K562 (cell line): ENCODE results near the gene GZF1. TPM values are rescaled to one million over a fixed set of nuclear protein-coding genes. Genes with fewer than 3 reads are reported as not detected.

ENCODE experiments used
- CHCHD3 ChIP-seq: fragments of 250-450 bp; sonication (Bioruptor Pico); IDR thresholded peaks from 2 replicates; pipeline ENCODE4 v2.1.2; 2022; ENCODE audit warnings: mild to moderate bottlenecking
- DACH1 ChIP-seq: fragments of 450-650 bp; IDR thresholded peaks from 2 replicates; pipeline ENCODE4 v1.6.1; 2018; ENCODE audit not compliant: partially characterized antibody
- DDX20 ChIP-seq: fragments of 450-650 bp; IDR thresholded peaks from 2 replicates; pipeline ENCODE4 v1.6.1; 2016; ENCODE audit warnings: missing genetic modification characterization, low read depth, mild to moderate bottlenecking, missing compliant biosample characterization, moderate library complexity
- E2F3 ChIP-seq: fragments of 250-450 bp; sonication (Bioruptor Pico); IDR thresholded peaks from 2 replicates; pipeline ENCODE4 v1.4.0; 2020; ENCODE audit warnings: mild to moderate bottlenecking
- FOXJ2 ChIP-seq: fragments of 200-800 bp; sonication (Bioruptor generic); IDR thresholded peaks from 2 replicates; pipeline ENCODE4 v1.6.1; 2016; ENCODE audit warnings: missing genetic modification characterization, missing compliant biosample characterization
- HNRNPH1 ChIP-seq: fragments of 200-400 bp; formaldehyde crosslinking; optimal IDR thresholded peaks from 2 replicates; pipeline ENCODE3; 2017; ENCODE audit warnings: low read depth, mild to moderate bottlenecking, low read length, moderate library complexity
- IRF2 ChIP-seq: sonication (generic); formaldehyde crosslinking; IDR thresholded peaks from 2 replicates; pipeline ENCODE4 v1.8.1; 2022; ENCODE audit warnings: mild to moderate bottlenecking, missing genetic modification reagents
- KHSRP ChIP-seq: fragments of 450-650 bp; IDR thresholded peaks from 2 replicates; pipeline ENCODE4 v1.6.1; 2017
- KLF16 ChIP-seq: IDR thresholded peaks from 2 replicates; pipeline ENCODE4 v1.6.1; 2016; ENCODE audit warnings: antibody characterized with exemption
- MEF2D ChIP-seq: conservative IDR thresholded peaks from 2 replicates; pipeline ENCODE4 v1.6.1; 2016; ENCODE audit warnings: low read depth, missing genetic modification characterization, missing compliant biosample characterization
- MEIS2 ChIP-seq: fragments of 450-650 bp; IDR thresholded peaks from 2 replicates; pipeline ENCODE4 v1.6.1; 2014; ENCODE audit warnings: mild to moderate bottlenecking; ENCODE audit not compliant: partially characterized antibody
- NR4A1 ChIP-seq, 2 experiments: fragments of 250-450 bp in 1 of 2; fragments of 450-650 bp in 1 of 2; sonication (Bioruptor Pico) in 1 of 2; IDR thresholded peaks; 2 replicates each; pipeline versions ENCODE4 v1.4.0 to v1.6.1; 2016 to 2020; ENCODE audit warnings: mild to moderate bottlenecking in 2 of 2, missing compliant biosample characterization in 1 of 2, missing genetic modification characterization in 1 of 2, moderate library complexity in 1 of 2
- RBBP5 ChIP-seq: fragments of 200-600 bp; sonication (generic); IDR thresholded peaks from 2 replicates; pipeline ENCODE4 v1.6.1; 2012; ENCODE audit warnings: borderline replicate concordance, mild to moderate bottlenecking, low read length, control low read depth, inconsistent platforms; ENCODE audit not compliant: insufficient read depth, poor library complexity, severe bottlenecking
- SMARCB1 ChIP-seq: IDR thresholded peaks from 2 replicates; pipeline ENCODE4 v1.6.1; 2011; ENCODE audit warnings: improper control_type of control experiment, low read depth; ENCODE audit not compliant: insufficient read length
- ZNF146 ChIP-seq: IDR thresholded peaks from one replicate; pipeline ENCODE4 v1.6.1; 2018; ENCODE audit warnings: missing compliant biosample characterization; ENCODE audit not compliant: unreplicated experiment
- ZNF239 ChIP-seq: fragments of 250-450 bp; sonication (Bioruptor Pico); IDR thresholded peaks from 2 replicates; pipeline ENCODE4 v1.4.0; 2020; ENCODE audit warnings: mild to moderate bottlenecking
- ZNF449 ChIP-seq: fragments of 250-450 bp; sonication (Bioruptor Pico); IDR thresholded peaks from 2 replicates; pipeline ENCODE4 v1.8.0; 2022; ENCODE audit warnings: moderate library complexity, mild to moderate bottlenecking, inconsistent platforms
- polyA plus RNA-seq, 8 experiments: library from polyadenylated mRNA; depleted of rRNA in 4 of 8; stranded (reverse) in 5 of 8; unstranded in 3 of 8; fragments of >200 nt; fragmentation: Nextera tagmentation in 2 of 8; fragmentation: Illumina TruSeq in 1 of 8; extraction: Ambion mirVana in 2 of 8; extraction: Trizol in 1 of 8; gene quantifications; 2 replicates each; pipeline versions ENCODE4 v1.2.1 to v1.2.3, GENCODE V29; 2011 to 2014; ENCODE audit warnings: inconsistent platforms in 1 of 8, missing spikeins in 1 of 8
- total RNA-seq, 7 experiments: library from RNA; depleted of rRNA in 6 of 7; stranded (reverse); fragments of >200 nt in 6 of 7; fragmentation: Illumina TruSeq in 2 of 7; extraction: Trizol in 2 of 7; gene quantifications; 2 replicates each; pipeline versions ENCODE4 v1.2.1 to v1.2.3, GENCODE V29; 2011 to 2021; ENCODE audit warnings: low replicate concordance in 1 of 7
- TF ChIP-seq, protein P1 (sequence below): fragments of 250-450 bp; sonication (Bioruptor Pico); IDR thresholded peaks from 2 replicates; pipeline ENCODE4 v1.5.0; 2020; ENCODE audit warnings: mild to moderate bottlenecking, borderline replicate concordance

GZF1 gene
- total and polyA plus RNA-seq, 9 of the 15 experiments (the other 6 are each of a cell fraction or from before 2014, with no cell fraction given): 1.2 to 15.7 (median 7.4) TPM

DNA sequence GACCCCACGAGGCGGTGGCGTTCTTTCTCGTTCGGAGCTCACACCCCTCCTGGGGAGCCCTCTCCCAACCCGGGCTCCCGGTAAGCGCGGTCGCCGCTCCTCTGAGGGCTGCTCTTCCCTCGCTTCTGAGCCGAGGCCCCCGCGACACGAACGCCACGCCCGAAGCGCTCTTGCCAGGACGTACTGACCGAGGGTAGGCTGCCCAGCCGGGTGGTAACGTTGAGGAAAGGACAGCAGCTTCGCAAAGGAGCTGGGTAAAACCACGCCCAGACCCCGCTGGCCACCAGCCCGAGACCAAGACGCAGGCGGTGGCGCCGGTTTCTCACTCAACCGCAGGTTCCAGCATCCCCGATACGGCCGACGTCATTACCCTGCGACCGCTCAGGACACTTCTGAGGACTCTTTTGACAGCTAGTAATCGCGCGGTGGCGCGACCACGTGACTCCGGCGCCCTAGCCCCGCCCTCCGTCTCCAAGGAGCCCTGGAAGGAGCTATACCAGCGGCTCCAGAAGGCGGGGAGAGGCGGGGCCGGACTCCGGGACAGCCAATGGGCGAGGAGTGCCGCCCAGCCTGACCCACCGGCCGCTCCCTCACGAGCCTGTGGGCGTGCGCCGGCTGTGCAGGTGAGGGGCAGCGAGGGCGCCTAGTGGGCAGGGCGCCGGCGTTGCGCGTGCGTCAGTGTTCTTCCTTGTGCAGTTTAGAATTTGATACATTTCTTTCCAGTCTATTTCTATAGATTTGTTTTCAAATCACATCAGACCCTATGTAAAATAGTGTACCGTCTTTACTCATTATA, 4.0 kb upstream of the GZF1 start (continued):
- TF ChIP-seq, protein P1, sequence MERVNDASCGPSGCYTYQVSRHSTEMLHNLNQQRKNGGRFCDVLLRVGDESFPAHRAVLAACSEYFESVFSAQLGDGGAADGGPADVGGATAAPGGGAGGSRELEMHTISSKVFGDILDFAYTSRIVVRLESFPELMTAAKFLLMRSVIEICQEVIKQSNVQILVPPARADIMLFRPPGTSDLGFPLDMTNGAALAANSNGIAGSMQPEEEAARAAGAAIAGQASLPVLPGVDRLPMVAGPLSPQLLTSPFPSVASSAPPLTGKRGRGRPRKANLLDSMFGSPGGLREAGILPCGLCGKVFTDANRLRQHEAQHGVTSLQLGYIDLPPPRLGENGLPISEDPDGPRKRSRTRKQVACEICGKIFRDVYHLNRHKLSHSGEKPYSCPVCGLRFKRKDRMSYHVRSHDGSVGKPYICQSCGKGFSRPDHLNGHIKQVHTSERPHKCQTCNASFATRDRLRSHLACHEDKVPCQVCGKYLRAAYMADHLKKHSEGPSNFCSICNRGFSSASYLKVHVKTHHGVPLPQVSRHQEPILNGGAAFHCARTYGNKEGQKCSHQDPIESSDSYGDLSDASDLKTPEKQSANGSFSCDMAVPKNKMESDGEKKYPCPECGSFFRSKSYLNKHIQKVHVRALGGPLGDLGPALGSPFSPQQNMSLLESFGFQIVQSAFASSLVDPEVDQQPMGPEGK (CRISPR knock-in tag): no peak
- TF ChIP-seq SMARCB1: no peak
- no peak for TF ChIP-seq HNRNPH1
- no peak; the same call in 1 of the 2 replicates for TF ChIP-seq FOXJ2 (tag)
- TF ChIP-seq CHCHD3: no peak
- no peak for TF ChIP-seq ZNF239 (CRISPR knock-in tag)
- no peak for TF ChIP-seq DDX20 (tag)
- TF ChIP-seq IRF2 (CRISPR knock-in tag): no peak
- no peak for TF ChIP-seq RBBP5
- TF ChIP-seq DACH1: no peak
- peak; percentile 92 for TF ChIP-seq MEIS2
- TF ChIP-seq NR4A1 (CRISPR knock-in tag; IDR thresholded peaks at IDR 0.05): no peak
- no peak for TF ChIP-seq NR4A1 (tag; IDR thresholded peaks at IDR 0.05)
- no peak for TF ChIP-seq MEF2D (tag)
- no peak for TF ChIP-seq E2F3 (CRISPR knock-in tag)
- no peak for TF ChIP-seq KLF16
- TF ChIP-seq ZNF146 (CRISPR knock-in tag): no peak
- TF ChIP-seq ZNF449 (CRISPR knock-in tag): no peak
- 0 out of 2 replicates have a peak, but pooled peaks have one; percentile 51 for TF ChIP-seq KHSRP
